Neural cell (in vitro differentiated cells): ENCODE data around the gene ADK. TPM values are rescaled to one million over a fixed set of nuclear protein-coding genes. Genes with fewer than 3 reads are reported as not detected.

Experiments used
- H2AFZ ChIP-seq: fragments of 200-600, 300-800 bp; sonication (generic), shearing (Covaris generic); 2 replicates; pipeline ENCODE4 v1.6.0; 2014; ENCODE audit warnings: low read depth, mild to moderate bottlenecking, antibody characterized with exemption, low read length, moderate library complexity
- H3F3A ChIP-seq: fragments of 200-600 bp; shearing (Covaris generic); 2 replicates; pipeline ENCODE4 v1.6.1; 2016; ENCODE audit warnings: mild to moderate bottlenecking, moderate library complexity, mixed read lengths, antibody characterized with exemption, low read length; ENCODE audit not compliant: insufficient read depth, poor library complexity, severe bottlenecking
- H3K27ac ChIP-seq: fragments of 200-600, 300-800 bp; sonication (generic), shearing (Covaris generic); 2 replicates; pipeline ENCODE4 v1.5.1; 2014; ENCODE audit warnings: mild to moderate bottlenecking, low read length, moderate library complexity
- H3K27me3 ChIP-seq: fragments of 300-800, 200-600 bp; sonication (generic), shearing (Covaris generic); 2 replicates; pipeline ENCODE4 v1.6.0; 2014; ENCODE audit warnings: mild to moderate bottlenecking, low read depth, low read length, moderate library complexity; ENCODE audit not compliant: insufficient read depth
- H3K36me3 ChIP-seq: fragments of 300-800, 200-600 bp; sonication (generic), shearing (Covaris generic); 2 replicates; pipeline ENCODE4 v1.5.1; 2014; ENCODE audit warnings: mild to moderate bottlenecking, antibody characterized with exemption, low read length, moderate library complexity; ENCODE audit not compliant: insufficient read depth
- H3K4me2 ChIP-seq: fragments of 300-800, 200-600 bp; sonication (generic), shearing (Covaris generic); 2 replicates; pipeline ENCODE4 v1.6.0; 2014; ENCODE audit warnings: mild to moderate bottlenecking, low read length
- H3K4me3 ChIP-seq: fragments of 300-800, 200-600 bp; sonication (generic), shearing (Covaris generic); 2 replicates; pipeline ENCODE4 v1.5.1; 2014; ENCODE audit warnings: mild to moderate bottlenecking, low read length, moderate library complexity
- H3K79me2 ChIP-seq: fragments of 200-600 bp; shearing (Covaris generic); replicated peaks from 2 replicates; pipeline ENCODE4 v1.6.0; 2014; ENCODE audit warnings: mild to moderate bottlenecking, low read length, moderate library complexity; ENCODE audit not compliant: insufficient read depth
- H3K9ac ChIP-seq: fragments of 300-800, 200-600 bp; sonication (generic), shearing (Covaris generic); 2 replicates; pipeline ENCODE4 v1.6.1; 2016; ENCODE audit warnings: mild to moderate bottlenecking, low read length, mixed read lengths
- H3K9me2 ChIP-seq: fragments of 200-600 bp; shearing (Covaris generic); 2 replicates; pipeline ENCODE4 v1.6.1; 2016; ENCODE audit warnings: mild to moderate bottlenecking, low read length, mixed read lengths; ENCODE audit not compliant: insufficient read depth
- H3K9me3 ChIP-seq: fragments of 200-600, 300-800 bp; sonication (generic), shearing (Covaris generic); 2 replicates; pipeline ENCODE4 v1.6.1; 2016; ENCODE audit warnings: mild to moderate bottlenecking, mixed run types, low read length, moderate library complexity, mixed read lengths
- H4K20me1 ChIP-seq: fragments of 200-600 bp; shearing (Covaris generic); 2 replicates; pipeline ENCODE4 v1.6.1; 2016; ENCODE audit warnings: mild to moderate bottlenecking, mixed run types; ENCODE audit not compliant: insufficient read depth
- CTCF ChIP-seq: fragments of 450-650 bp; IDR thresholded peaks from 2 replicates; pipeline ENCODE4 v1.5.1; 2014; ENCODE audit warnings: antibody characterized with exemption, mild to moderate bottlenecking, moderate library complexity; ENCODE audit not compliant: poor library complexity, severe bottlenecking
- EP300 ChIP-seq: fragments of 450-650 bp; conservative IDR thresholded peaks from 2 replicates; pipeline ENCODE4 v1.6.1; 2014; ENCODE audit warnings: antibody characterized with exemption, mild to moderate bottlenecking, moderate library complexity; ENCODE audit not compliant: poor library complexity, severe bottlenecking
- EZH2 ChIP-seq: fragments of 200-600, 300-800 bp; shearing (Covaris generic), sonication (generic); IDR thresholded peaks from 2 replicates; pipeline ENCODE4 v1.6.1; 2014; ENCODE audit warnings: antibody characterized with exemption, low read length, borderline replicate concordance, mild to moderate bottlenecking; ENCODE audit not compliant: insufficient read depth, poor library complexity, severe bottlenecking
- MXI1 ChIP-seq: fragments of 450-650 bp; conservative IDR thresholded peaks from 2 replicates; pipeline ENCODE4 v1.6.1; 2014; ENCODE audit warnings: antibody characterized with exemption, mild to moderate bottlenecking; ENCODE audit not compliant: poor library complexity, severe bottlenecking
- POLR2AphosphoS5 ChIP-seq: IDR thresholded peaks from 2 replicates; pipeline ENCODE4 v1.6.1; 2012
- RAD21 ChIP-seq: fragments of 450-650 bp; conservative IDR thresholded peaks from 2 replicates; pipeline ENCODE4 v1.6.1; 2014; ENCODE audit warnings: antibody characterized with exemption, mild to moderate bottlenecking, moderate library complexity
- REST ChIP-seq: IDR thresholded peaks from 2 replicates; pipeline ENCODE4 v1.6.1; 2012; ENCODE audit warnings: borderline replicate concordance
- SMC3 ChIP-seq: fragments of 450-650 bp; conservative IDR thresholded peaks from 2 replicates; pipeline ENCODE4 v1.6.1; 2014; ENCODE audit warnings: antibody characterized with exemption, mild to moderate bottlenecking, moderate library complexity; ENCODE audit not compliant: poor library complexity
- TAF1 ChIP-seq: IDR thresholded peaks from 2 replicates; pipeline ENCODE4 v1.6.1; 2012; ENCODE audit warnings: low read depth
- polyA plus RNA-seq: library from polyadenylated mRNA; depleted of rRNA; stranded (reverse); fragments of >200 nt; gene quantifications from 2 replicates; pipeline ENCODE4 v1.2.3, GENCODE V29; 2014

Gene ADK
- polyA plus RNA-seq, 1 donor from 2014 or later, result 19.5 TPM

- Histone ChIP-seq H3K9ac (no peak overlapping the region), H4K20me1 (no peaks in the 10 kb centered on the region), H3K4me2 (no peak overlapping the region), H3K27me3 (no peaks in the 10 kb centered on the region), H3K36me3 (no peaks in the 10 kb centered on the region), H3K9me2 (no peaks in the 10 kb centered on the region), H3F3A (no peaks in the 10 kb centered on the region), H3K27ac (no peak overlapping the region), H3K4me3 (no peak overlapping the region), H3K79me2 (no peaks in the 10 kb centered on the region), H3K9me3 (no peaks in the 10 kb centered on the region), H2AFZ (no peak overlapping the region)
- no peak for TF ChIP-seq REST
- TF ChIP-seq SMC3, result no peak
- no peak for TF ChIP-seq EP300
- no peak for TF ChIP-seq RAD21
- TF ChIP-seq CTCF, result no peak
These were observed 228.5 kb downstream of the ADK start for GRCh38 chr10:74379474-74379873.

- no peaks in the 10 kb centered on the region for H3K27me3 ChIP-seq
- no peaks in the 10 kb centered on the region for H3K36me3 ChIP-seq
- H3K9ac ChIP-seq, result no peak overlapping the region
- H3K79me2 ChIP-seq, result no peaks in the 10 kb centered on the region
- H2AFZ ChIP-seq, result no peak overlapping the region
- no peaks in the 10 kb centered on the region for H3F3A ChIP-seq
- no peaks in the 10 kb centered on the region for H4K20me1 ChIP-seq
- H3K9me3 ChIP-seq, result no peaks in the 10 kb centered on the region
- no peak for TF ChIP-seq MXI1
- TF ChIP-seq REST, result no peak
- no peak for TF ChIP-seq RAD21
- no peak for TF ChIP-seq SMC3
- no peak for TF ChIP-seq POLR2AphosphoS5
- no peak for TF ChIP-seq EZH2
- no peak for TF ChIP-seq EP300
- no peak for TF ChIP-seq CTCF
- no peak for TF ChIP-seq TAF1
- no peak overlapping the region for H3K4me3 ChIP-seq
- peak overlapping the region; percentile 57 for H3K27ac ChIP-seq
- H3K9me2 ChIP-seq, result no peaks in the 10 kb centered on the region
- H3K4me2 ChIP-seq, result no peak overlapping the region
These were observed 229.8 kb downstream of the ADK start for GRCh38 chr10:74380795-74381194.
